Smooth muscle cell (in vitro differentiated cells): ENCODE data around the gene EMC9. TPM values are rescaled to one million over a fixed set of nuclear protein-coding genes. Genes with fewer than 3 reads are reported as not detected.

ENCODE experiments used
- DNase-seq: peaks from one replicate; lab custom pipeline; 2025; ENCODE audit not compliant: unreplicated experiment; lab: John Stamatoyannopoulos, UW
- H2AFZ ChIP-seq: fragments of 200-600 bp; sonication (generic); 2 replicates; pipeline ENCODE4 v1.6.0; 2016; ENCODE audit warnings: antibody characterized with exemption, low read depth, mild to moderate bottlenecking
- H3F3A ChIP-seq: fragments of 200-600 bp; sonication (generic); 2 replicates; pipeline ENCODE4 v1.6.0; 2017; ENCODE audit warnings: antibody characterized with exemption, low read depth
- H3K27ac ChIP-seq: fragments of 200-600 bp; sonication (generic); 2 replicates; pipeline ENCODE4 v1.5.1; 2016; ENCODE audit warnings: low read depth, mild to moderate bottlenecking
- H3K27me3 ChIP-seq: fragments of 200-600 bp; sonication (generic); 2 replicates; pipeline ENCODE4 v1.6.1; 2016; ENCODE audit warnings: low read depth, mild to moderate bottlenecking
- H3K36me3 ChIP-seq: fragments of 200-600 bp; sonication (generic); 2 replicates; pipeline ENCODE4 v1.5.1; 2016; ENCODE audit warnings: low read depth
- H3K4me1 ChIP-seq: fragments of 200-600 bp; sonication (generic); 2 replicates; pipeline ENCODE4 v1.5.1; 2016; ENCODE audit warnings: low read depth
- H3K4me2 ChIP-seq: fragments of 200-600 bp; sonication (generic); 2 replicates; pipeline ENCODE4 v1.6.0; 2016; ENCODE audit warnings: mild to moderate bottlenecking
- H3K4me3 ChIP-seq: fragments of 200-600 bp; sonication (generic); 2 replicates; pipeline ENCODE4 v1.5.1; 2016; ENCODE audit warnings: mild to moderate bottlenecking
- H3K79me2 ChIP-seq: fragments of 200-600 bp; sonication (generic); 2 replicates; pipeline ENCODE4 v1.6.0; 2016; ENCODE audit warnings: low read depth, mild to moderate bottlenecking
- H3K9ac ChIP-seq: fragments of 200-600 bp; sonication (generic); 2 replicates; pipeline ENCODE4 v1.6.0; 2016; ENCODE audit warnings: low read depth
- H3K9me3 ChIP-seq: fragments of 200-600 bp; sonication (generic); replicated peaks from 2 replicates; pipeline ENCODE4 v1.5.1; 2016; ENCODE audit warnings: low read depth
- H4K20me1 ChIP-seq: fragments of 200-600 bp; sonication (generic); 2 replicates; pipeline ENCODE4 v1.6.0; 2016; ENCODE audit warnings: low read depth
- CTCF ChIP-seq: fragments of 200-600 bp; sonication (generic); IDR thresholded peaks from 2 replicates; pipeline ENCODE4 v1.5.1; 2017; ENCODE audit warnings: borderline replicate concordance, mild to moderate bottlenecking, antibody characterized with exemption; ENCODE audit not compliant: insufficient read depth, poor library complexity, severe bottlenecking
- WGBS: methylation state at CpG from one replicate; pipeline ENCODE4 v1.1.7; 2016; ENCODE audit warnings: low lambda C conversion rate; 5-methylcytosine and 5-hydroxymethylcytosine counted together
- polyA plus RNA-seq: library from polyadenylated mRNA; unstranded; fragments of >200 nt; fragmentation: Nextera tagmentation; extraction: Ambion mirVana; gene quantifications from 2 replicates; pipeline ENCODE4 v1.2.1, GENCODE V29; 2016
- total RNA-seq: library from RNA; depleted of rRNA; stranded (reverse); fragments of >200 nt; gene quantifications from 2 replicates; pipeline ENCODE4 v1.2.3, GENCODE V29; 2014

Gene EMC9
- total and polyA plus RNA-seq, 2 experiments from 2014 or later: 6.3 to 11.9 TPM

GRCh38 chr14:24098229-24098926 lies 43.0 kb downstream of the EMC9 start:
- H2AFZ ChIP-seq: no peak overlapping the region
- H3K9me3 ChIP-seq: no peaks in the 10 kb centered on the region
- no peak overlapping the region for H3K4me2 ChIP-seq
- H4K20me1 ChIP-seq: no peaks in the 10 kb centered on the region
- H3F3A ChIP-seq: no peaks in the 10 kb centered on the region
- peaks cover 15% of the 10 kb centered on the region for H3K79me2 ChIP-seq
- H3K4me1 ChIP-seq: peaks cover 9% of the 10 kb centered on the region
- no peak overlapping the region for H3K27ac ChIP-seq
- no peak overlapping the region for H3K9ac ChIP-seq
- H3K36me3 ChIP-seq: no peaks in the 10 kb centered on the region
- no peak for TF ChIP-seq CTCF
- no peak overlapping the region for H3K4me3 ChIP-seq
- no peak for DNase-seq
- H3K27me3 ChIP-seq: no peaks in the 10 kb centered on the region
- 96% methylated on average over 16 of the region's 16 CpGs for WGBS

GRCh38 chr14:24096545-24097181 lies 44.7 kb downstream of the EMC9 start:
- no peak overlapping the region for H3K9ac ChIP-seq
- H3K4me3 ChIP-seq: no peak overlapping the region
- no peak for DNase-seq
- no peaks in the 10 kb centered on the region for H3K36me3 ChIP-seq
- H4K20me1 ChIP-seq: no peaks in the 10 kb centered on the region
- peaks cover 9% of the 10 kb centered on the region for H3K4me1 ChIP-seq
- H3K27me3 ChIP-seq: no peaks in the 10 kb centered on the region
- no peaks in the 10 kb centered on the region for H3K9me3 ChIP-seq
- peaks cover 15% of the 10 kb centered on the region for H3K79me2 ChIP-seq
- H2AFZ ChIP-seq: no peak overlapping the region
- TF ChIP-seq CTCF: no peak
- no peak overlapping the region for H3K4me2 ChIP-seq
- WGBS: 95% methylated on average over 8 of the region's 8 CpGs
- no peaks in the 10 kb centered on the region for H3F3A ChIP-seq
- H3K27ac ChIP-seq: no peak overlapping the region

- DNase-seq: no peak
Observed at GRCh38 chr14:24095271-24096068, 45.9 kb downstream of the EMC9 start.

More at GRCh38 chr14:24095271-24096068, 45.9 kb downstream of the EMC9 start:
- Histone ChIP-seq H3K9ac (peak overlapping the region; percentile 75), H3K9me3 (no peaks in the 10 kb centered on the region), H3K4me2 (peak overlapping the region; percentile 92), H3K36me3 (no peaks in the 10 kb centered on the region), H3K4me1 (peaks cover 9% of the 10 kb centered on the region), H3K27ac (peak overlapping the region; percentile 73), H2AFZ (peak overlapping the region; percentile 42), H3K79me2 (peaks cover 15% of the 10 kb centered on the region), H3F3A (no peaks in the 10 kb centered on the region), H3K27me3 (no peaks in the 10 kb centered on the region), H3K4me3 (peak overlapping the region; percentile 91), H4K20me1 (no peaks in the 10 kb centered on the region)
- TF ChIP-seq CTCF: no peak
- 25% methylated on average over 12 of the region's 12 CpGs for WGBS
